TTC549 (cell line): ENCODE results near the gene ADAM8.
"Not testable (repeated sequence)": the region's sequence is repeated elsewhere in the genome, so short reads cannot be mapped to it uniquely, and the experiment has no call there.

Source experiments
- FAIRE-seq: peaks from 2 replicates; lab custom pipeline; 2012; peaks lifted over from hg19 to GRCh38; lab: Jason Lieb, UNC

The ADAM8 gene

GRCh38 chr10:133276435-133277201 lies at the start of gene ADAM8:
TSS of gene ADAM8 (minus strand) at chr10:133276868. CDS start at chr10:133276817, 51 bp downstream.
- FAIRE-seq = no peak

DNA sequence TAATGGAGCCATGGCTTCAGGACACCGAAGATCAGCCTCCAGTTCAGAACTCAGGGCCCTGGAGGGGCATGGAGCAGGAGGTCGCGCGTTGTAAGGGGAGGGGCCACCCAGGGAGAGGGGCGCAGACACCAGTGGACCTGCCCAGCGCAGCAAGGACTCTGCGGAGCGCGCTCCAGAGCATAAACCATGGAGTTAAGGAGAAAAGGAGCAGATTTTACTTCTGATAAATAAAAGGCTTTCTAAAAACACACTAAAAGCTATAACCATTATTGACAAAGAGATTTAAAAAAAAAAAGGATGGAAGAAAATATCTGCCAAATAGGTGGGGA lies 49.5 kb upstream of the ADAM8 start:
- FAIRE-seq = no peak

DNA sequence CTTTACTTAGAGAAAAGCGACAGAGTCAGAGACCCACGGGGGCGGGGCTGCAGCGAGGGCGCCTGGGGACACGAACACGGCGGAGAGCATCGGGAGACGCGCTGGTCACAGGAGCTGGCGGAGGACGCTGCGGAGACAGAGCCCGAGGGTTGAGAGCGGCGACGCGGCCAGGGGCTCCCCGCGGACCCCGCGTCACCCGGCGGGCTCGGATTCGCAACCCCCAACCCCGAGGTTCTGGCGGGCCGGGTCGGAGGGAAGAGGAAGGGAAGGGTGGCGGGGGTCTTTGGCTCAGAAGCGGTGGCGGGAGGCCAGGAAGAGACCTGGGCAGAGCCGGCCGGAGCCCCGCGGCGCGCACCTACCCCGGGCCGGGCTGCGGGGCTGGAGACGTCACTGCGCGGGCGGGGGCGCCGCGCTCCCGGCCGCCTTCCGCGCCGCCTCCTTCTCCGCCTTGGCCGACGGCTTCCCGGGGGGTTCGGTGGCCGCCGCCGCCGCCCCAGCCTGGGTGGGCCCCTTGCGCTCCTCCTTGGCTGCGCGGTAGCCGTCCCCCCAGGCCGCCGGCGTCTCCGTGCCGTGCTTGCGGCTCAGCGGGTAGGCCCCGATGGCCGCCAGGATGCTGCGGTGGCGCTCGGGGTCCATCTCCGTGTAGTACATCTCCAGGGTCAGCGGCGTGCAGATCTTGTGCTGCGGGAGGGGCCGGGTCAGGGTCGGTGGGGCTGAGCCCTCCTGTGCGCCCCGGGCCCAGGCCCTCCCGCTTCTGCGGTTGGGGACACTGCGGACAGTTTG lies 49.0 kb upstream of the ADAM8 start:
- no peak for FAIRE-seq

DNA sequence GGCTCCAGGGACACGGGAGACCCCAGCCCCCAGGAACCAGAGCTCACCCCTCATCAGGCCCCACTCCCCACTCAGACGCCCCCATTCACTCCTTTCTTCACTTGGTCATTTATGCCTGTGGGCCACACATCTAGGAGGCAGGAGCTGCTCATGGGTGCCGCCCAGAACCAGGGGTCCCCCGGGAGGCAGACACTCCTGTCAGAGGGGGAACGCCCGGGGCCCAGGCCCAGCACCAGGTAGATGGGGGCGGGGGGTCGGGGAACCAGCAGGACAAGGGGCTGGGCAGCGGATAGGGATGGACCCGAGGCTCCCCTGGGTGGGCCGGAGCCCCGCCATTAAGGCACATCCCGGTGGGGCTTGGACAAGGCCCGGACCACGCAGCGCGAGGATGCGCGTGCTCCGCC lies 48.2 kb upstream of the ADAM8 start:
- no peak for FAIRE-seq

DNA sequence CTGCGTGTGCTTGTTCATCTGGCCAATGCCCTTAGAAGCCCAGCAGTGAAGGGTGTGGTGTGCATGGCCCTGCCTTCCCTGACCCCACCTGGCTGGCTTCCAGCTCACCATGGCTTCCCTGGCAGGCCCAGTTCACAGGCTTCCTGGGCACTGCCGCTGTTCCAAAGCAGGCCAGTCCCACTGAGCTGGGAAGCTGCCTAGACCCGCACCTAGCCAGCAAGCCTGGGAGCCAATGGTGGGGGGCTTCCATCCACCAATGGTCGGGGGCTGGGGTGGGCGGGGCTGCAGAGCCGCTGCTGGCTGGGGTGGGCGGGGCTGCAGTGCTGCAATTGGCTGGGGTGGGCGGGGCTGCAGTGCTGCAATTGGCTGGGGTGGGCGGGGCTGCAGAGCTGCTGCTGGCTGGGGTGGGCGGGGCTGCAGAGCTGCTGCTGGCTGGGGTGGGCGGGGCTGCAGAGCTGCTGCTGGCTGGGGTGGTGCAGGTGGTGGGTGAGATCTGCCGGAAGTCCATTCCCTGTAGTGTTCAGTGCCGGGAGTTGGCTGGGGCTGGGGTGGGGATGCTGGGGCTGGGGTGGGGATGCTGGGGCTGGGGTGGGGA lies 47.6 kb upstream of the ADAM8 start:
- no peak for FAIRE-seq

- not testable (repeated sequence) for FAIRE-seq
These were observed 45.5 kb upstream of the ADAM8 start for GRCh38 chr10:133322064-133322709.

- FAIRE-seq = not testable (repeated sequence)
These were observed 44.3 kb upstream of the ADAM8 start for GRCh38 chr10:133320852-133321422.

- FAIRE-seq = no peak
These were observed 41.9 kb upstream of the ADAM8 start for GRCh38 chr10:133318494-133319127.

DNA sequence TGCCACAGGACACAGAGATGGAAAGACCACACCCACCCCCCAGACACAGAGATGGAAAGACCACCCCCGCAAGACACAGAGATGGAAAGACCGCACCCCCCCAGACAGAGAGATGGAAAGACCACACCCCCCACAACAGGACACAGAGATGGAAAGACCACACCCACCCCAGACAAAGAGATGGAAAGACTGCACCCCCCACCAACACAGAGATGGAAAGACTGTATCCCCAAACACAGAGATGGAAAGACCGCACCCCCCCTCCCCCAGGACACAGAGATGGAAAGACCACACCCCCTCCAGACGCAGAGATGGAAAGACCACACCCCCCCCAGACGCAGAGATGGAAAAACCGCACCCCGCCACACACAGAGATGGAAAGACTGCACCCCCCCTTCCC lies 40.1 kb upstream of the ADAM8 start:
- no peak for FAIRE-seq

GRCh38 chr10:133316266-133316665 lies 39.6 kb upstream of the ADAM8 start:
- no peak for FAIRE-seq

- FAIRE-seq = no peak
These were observed 39.2 kb upstream of the ADAM8 start for GRCh38 chr10:133315847-133316246.

DNA sequence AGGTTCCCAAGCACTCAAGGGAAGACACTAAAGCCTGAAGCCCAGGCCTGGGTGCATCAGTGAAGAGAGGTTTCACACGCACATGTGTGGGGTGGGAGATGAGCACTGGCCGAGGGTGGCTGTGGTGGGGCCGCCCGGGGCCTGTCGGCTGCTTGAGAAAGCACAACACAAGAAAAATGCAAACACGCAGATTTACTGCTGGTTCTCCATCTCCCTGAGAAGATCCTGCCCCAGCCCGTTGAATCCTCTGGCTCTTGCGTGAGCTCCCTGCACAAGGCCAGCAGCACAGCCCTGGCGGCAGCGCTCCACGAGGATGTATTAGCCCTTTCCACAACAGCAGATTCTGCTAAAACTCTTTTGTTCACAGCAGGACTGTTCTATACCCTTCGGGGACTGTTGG lies 38.2 kb upstream of the ADAM8 start:
- no peak for FAIRE-seq

GRCh38 chr10:133313192-133313591 lies 36.5 kb upstream of the ADAM8 start:
- no peak for FAIRE-seq

GRCh38 chr10:133312769-133313145 lies 36.1 kb upstream of the ADAM8 start:
- FAIRE-seq = no peak

DNA sequence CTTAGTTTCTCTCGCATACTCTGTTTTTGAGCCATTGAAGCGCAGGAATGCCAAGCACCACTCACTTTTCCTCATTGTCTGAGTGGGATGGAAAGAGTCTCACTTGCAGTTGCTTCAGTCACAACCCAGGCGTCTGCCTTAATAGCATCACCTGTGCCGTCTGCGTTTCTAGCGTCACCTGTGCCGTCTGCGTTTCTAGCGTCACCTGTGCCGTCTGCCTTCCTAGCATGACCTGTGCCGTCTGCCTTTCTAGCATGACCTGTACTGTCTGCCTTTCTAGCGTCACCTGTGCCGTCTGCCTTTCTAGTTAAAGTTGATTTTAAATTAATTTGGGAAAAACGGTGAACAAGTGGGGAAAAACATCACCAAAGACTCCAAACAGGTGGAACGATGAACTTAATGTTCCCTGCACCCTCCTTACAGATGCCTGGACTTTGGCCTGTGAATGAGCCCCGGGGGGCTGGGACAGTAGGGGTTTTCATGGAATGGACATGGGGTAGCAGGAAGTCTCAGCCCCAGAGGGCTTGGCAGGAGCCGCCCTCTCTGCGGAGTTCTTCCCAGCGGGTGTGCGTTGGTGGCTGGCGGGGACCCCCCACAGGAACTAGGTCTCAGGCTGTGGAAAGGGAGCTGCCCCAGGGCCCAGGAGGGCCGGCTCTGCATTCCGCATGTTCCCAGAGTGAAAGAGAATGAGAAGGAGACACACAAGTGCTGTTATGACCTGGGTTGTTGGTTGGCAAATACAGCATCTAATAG lies 35.5 kb upstream of the ADAM8 start:
- FAIRE-seq = no peak

GRCh38 chr10:133311570-133311969 lies 34.9 kb upstream of the ADAM8 start:
- no peak for FAIRE-seq

DNA sequence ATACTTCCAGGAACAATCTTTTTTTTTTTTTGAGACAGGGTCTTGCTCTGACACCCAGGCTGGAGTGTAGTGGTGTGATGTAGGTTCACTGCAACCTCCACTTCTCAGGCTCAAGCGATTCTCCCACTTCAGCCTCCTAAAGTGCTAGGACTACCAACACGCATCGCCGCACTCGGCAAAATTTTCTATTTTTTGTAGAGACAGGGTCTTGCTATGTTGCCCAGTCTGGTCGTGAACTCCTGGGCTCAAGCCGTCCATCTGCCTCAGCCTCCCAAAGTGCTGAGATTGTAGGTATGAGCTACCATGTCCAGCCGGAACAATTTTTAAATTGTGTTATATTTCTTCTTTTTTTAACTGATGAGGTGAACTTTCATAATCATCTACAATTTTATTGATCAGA lies 34.1 kb upstream of the ADAM8 start:
- no peak for FAIRE-seq

- FAIRE-seq = no peak
These were observed 33.7 kb upstream of the ADAM8 start for GRCh38 chr10:133310399-133310755.

DNA sequence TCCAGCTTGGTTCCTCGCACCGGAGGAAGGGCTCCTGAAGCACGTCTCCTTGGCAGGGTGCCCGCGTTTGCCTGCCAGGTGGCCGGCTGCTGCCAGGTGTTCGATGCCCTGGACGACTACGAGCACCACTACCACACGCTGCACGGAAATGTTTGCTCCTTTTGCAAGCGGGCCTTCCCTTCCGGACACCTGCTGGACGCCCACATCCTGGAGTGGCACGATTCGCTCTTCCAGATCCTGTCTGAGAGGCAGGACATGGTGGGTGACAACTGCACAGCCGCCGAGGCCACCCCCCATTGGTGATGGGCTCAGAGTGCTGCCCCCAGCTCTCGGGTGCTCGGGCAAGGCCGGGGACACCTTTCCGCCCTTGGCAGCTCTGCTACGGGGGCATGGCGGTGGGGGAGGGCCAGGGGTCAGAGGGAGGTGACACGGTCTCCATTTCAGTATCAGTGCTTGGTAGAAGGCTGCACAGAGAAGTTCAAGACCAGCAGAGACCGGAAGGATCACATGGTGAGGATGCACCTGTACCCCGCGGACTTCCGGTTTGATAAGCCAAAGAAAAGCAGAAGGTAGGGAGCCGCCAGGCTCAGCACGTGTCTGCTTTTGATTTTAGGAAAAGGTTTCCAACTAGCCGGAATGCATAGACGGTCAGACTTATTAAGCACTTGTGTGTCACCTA lies 33.2 kb upstream of the ADAM8 start:
- no peak for FAIRE-seq

DNA sequence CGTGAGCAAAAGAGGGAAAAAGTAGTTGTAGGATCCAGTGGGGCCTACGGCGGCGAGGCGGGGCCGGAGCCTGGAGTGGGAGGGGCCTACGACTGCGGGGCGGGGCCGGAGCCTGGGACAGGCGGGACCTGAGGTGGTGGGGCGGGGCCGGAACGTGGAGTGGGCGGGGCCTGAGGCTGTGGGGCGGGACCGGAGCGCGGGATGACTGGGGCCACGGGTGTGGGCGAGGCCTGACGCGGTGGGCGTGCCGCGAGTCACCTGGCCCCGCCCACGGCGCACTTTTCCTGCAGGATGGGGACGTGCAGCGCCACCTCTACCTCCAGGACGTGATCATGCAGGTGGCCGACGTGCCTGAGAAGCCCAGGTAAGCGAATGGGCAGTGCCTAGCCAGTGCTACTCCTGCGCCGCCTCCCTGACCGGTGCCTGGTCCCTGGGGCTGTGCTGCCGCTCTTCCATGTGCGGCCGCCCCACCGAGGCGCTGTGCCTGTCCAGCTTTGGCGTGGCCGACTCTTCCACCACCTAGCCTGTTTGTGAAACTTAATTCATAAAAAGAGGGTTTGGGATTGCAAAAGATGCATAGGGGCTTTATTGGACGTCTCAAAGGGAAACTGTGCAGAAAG lies 32.5 kb upstream of the ADAM8 start:
- no peak for FAIRE-seq
